Measurements from ENCODE around the gene CFAP77. TPM values are rescaled to one million over a fixed set of nuclear protein-coding genes. Genes with fewer than 3 reads are reported as not detected.

The CFAP77 gene
- total RNA-seq, 1 experiment from 2014 or later = 0.11 TPM

DNA sequence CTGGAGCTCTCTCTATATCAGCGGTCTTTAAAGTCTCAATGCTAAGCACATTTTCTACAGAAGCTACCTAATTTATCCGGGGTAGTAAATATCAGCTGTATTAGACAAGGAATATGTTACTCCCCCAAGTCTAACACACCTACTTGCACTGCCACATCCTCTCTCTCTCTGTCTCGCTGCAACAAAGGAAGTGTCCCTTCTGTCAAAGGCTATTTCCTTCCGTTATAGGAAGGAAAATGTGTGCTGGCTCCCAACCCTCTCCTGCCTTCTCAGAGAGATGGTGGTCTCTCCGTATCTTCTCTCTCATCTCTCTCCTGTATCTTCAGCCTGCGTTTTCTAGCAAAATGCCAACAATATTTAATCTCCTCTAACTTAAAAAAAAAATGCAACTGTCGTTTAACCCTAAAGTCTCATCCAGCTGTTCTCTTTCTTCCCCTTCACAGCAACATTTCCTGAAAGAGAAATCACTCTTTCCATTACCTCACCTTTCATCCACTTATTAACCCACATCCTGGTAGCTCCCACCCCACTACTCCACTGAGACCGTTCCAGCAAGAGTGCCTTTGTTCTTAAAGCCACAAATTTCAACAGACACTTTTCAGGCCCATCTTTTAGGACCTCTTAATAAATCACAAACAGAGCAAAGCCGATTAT is 5.7 kb upstream of the CFAP77 start:
- Histone ChIP-seq H3K79me2 (ENCODE audit: low read length) (peaks cover 33% of the 10 kb centered on the region), H3K36me3 (ENCODE audit: low read depth, low read length) (peaks cover 7% of the 10 kb centered on the region; the same call in 1 of the 2 replicates), H3K4me1 (ENCODE audit: insufficient read depth, low read length) (peaks cover 9% of the 10 kb centered on the region; the same call in 1 of the 2 replicates), H3K27me3 (ENCODE audit: low read length) (no peaks in the 10 kb centered on the region), H3K9me2 (replicated peaks; ENCODE audit: low read length) (no peaks in the 10 kb centered on the region), H4K20me1 (ENCODE audit: low read length) (no peaks in the 10 kb centered on the region), H3K4me3 (ENCODE audit: low read length) (no peak overlapping the region), H3K4me2 (ENCODE audit: low read length) (no peak overlapping the region), H3K9ac (ENCODE audit: low read length) (no peak overlapping the region), H3K27ac (ENCODE audit: low read length) (no peak overlapping the region), H3K9me3 (ENCODE audit: low read length) (no peaks in the 10 kb centered on the region), H3F3A (ENCODE audit: low read length, unreplicated experiment) (no peaks in the 10 kb centered on the region), H2AFZ (ENCODE audit: low read length) (no peak overlapping the region)
- ATAC-seq (no peak), DNase-seq (no peak)
- TF ChIP-seq EZH2 (IDR thresholded peaks at IDR 0.05; ENCODE audit: low read length, unreplicated experiment) (no peak), EZH2phosphoT487 (IDR thresholded peaks at IDR 0.05; ENCODE audit: borderline replicate concordance, low read length) (no peak)
- TF ChIP-seq, protein P1, sequence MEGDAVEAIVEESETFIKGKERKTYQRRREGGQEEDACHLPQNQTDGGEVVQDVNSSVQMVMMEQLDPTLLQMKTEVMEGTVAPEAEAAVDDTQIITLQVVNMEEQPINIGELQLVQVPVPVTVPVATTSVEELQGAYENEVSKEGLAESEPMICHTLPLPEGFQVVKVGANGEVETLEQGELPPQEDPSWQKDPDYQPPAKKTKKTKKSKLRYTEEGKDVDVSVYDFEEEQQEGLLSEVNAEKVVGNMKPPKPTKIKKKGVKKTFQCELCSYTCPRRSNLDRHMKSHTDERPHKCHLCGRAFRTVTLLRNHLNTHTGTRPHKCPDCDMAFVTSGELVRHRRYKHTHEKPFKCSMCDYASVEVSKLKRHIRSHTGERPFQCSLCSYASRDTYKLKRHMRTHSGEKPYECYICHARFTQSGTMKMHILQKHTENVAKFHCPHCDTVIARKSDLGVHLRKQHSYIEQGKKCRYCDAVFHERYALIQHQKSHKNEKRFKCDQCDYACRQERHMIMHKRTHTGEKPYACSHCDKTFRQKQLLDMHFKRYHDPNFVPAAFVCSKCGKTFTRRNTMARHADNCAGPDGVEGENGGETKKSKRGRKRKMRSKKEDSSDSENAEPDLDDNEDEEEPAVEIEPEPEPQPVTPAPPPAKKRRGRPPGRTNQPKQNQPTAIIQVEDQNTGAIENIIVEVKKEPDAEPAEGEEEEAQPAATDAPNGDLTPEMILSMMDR (conservative IDR thresholded peaks at IDR 0.05; ENCODE audit: low read depth, low read length) = no peak
- intact Hi-C loops (cut with micrococcal nuclease) = no loop called here
- BruUV-seq (replicated peaks) = no TSS peak
- ChIA-PET CTCF (no interaction called here), POLR2A (ENCODE audit: unreplicated experiment) (no interaction called here)

DNA sequence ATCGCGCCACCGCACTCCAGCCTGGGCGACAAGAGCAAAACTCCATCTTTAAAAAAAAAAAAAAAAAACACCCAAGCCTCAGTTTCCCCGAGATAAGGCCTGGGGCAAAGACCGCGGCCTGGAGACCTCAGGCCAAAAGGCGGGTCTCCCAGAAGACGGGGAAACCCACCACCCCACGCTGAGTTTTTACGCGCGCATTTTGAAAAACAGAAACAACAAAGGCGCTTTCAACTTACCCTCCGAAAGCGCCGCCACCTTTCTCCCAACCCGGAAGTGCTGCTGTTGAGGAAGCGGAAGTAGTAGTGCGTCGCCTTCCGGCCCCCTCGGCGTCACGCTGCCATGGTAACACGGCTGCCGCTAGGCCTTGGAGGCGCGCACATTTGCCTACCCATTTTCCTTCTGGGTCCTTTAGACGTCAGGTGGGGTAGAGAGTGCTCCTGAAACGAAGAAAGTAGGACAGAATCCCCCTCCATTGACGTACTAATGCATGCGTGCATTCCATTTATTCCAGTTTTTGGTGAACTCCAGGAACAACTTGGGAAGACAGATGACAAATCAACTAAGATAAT is 3.4 kb upstream of the CFAP77 start, which contains the start of gene TTF1:
TSS of gene TTF1 (minus strand) at position 287 of the 569 bp plus-strand sequence. CDS start 4,019 bp downstream, outside the sequence.
- Histone ChIP-seq H3K9me2 (replicated peaks; ENCODE audit: low read length) (no peaks in the 10 kb centered on the region), H3K4me1 (ENCODE audit: insufficient read depth, low read length) (peaks cover 17% of the 10 kb centered on the region), H3F3A (ENCODE audit: low read length, unreplicated experiment) (no peaks in the 10 kb centered on the region), H4K20me1 (ENCODE audit: low read length) (no peaks in the 10 kb centered on the region), H3K36me3 (ENCODE audit: low read depth, low read length) (peaks cover 4% of the 10 kb centered on the region; the same call in 1 of the 2 replicates), H3K4me3 (ENCODE audit: low read length) (peak within 1 kb of the TSS; percentile 82), H3K9me3 (ENCODE audit: low read length) (no peaks in the 10 kb centered on the region), H3K27me3 (ENCODE audit: low read length) (no peaks in the 10 kb centered on the region), H3K27ac (ENCODE audit: low read length) (no peak within 1 kb of the TSS), H3K79me2 (ENCODE audit: low read length) (peaks cover 33% of the 10 kb centered on the region), H3K4me2 (ENCODE audit: low read length) (peak within 1 kb of the TSS; percentile 91), H2AFZ (ENCODE audit: low read length) (peak within 1 kb of the TSS; percentile 94), H3K9ac (ENCODE audit: low read length) (peak within 1 kb of the TSS; percentile 86)
- BruUV-seq (replicated peaks) = no TSS peak
- ChIA-PET CTCF (no interaction called here), POLR2A (ENCODE audit: unreplicated experiment) (no interaction called here)
- ATAC-seq (peak; percentile 83), DNase-seq (peak; percentile 85)
- intact Hi-C loops (cut with micrococcal nuclease) = no loop called here
- no peak for TF ChIP-seq EZH2 (IDR thresholded peaks at IDR 0.05; ENCODE audit: low read length, unreplicated experiment)
- TF ChIP-seq, protein P1 (conservative IDR thresholded peaks at IDR 0.05; ENCODE audit: low read depth, low read length) = no peak
- no peak for TF ChIP-seq EZH2phosphoT487 (IDR thresholded peaks at IDR 0.05; ENCODE audit: borderline replicate concordance, low read length)

DNA sequence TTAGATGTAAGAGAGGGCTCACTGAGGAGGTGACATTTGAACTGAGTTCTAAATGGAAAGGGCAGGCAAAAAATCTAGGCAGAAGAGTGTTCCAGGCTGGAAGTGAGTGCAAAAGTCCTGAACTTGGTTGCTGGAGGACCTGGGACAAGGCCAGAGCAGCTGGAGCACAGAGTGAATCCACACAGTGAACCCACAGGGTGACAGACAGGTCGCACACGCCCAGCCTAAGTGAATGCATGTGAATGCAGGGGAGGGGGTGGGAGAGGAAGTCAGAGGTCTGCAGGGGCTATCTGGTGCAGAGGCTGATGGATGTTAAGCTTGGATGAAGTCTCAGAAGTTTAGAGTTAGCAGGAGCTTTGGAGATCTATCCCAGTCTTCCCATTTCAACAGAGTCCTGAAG is 2.8 kb upstream of the CFAP77 start:
- Histone ChIP-seq H3K9me3 (ENCODE audit: low read length) (no peaks in the 10 kb centered on the region), H3K27me3 (ENCODE audit: low read length) (no peaks in the 10 kb centered on the region), H3K4me1 (ENCODE audit: insufficient read depth, low read length) (peaks cover 17% of the 10 kb centered on the region), H3K27ac (ENCODE audit: low read length) (no peak overlapping the region), H3K4me3 (ENCODE audit: low read length) (peak overlapping the region; percentile 82; the same call in 1 of the 2 replicates), H3F3A (ENCODE audit: low read length, unreplicated experiment) (no peaks in the 10 kb centered on the region), H4K20me1 (ENCODE audit: low read length) (no peaks in the 10 kb centered on the region), H3K79me2 (ENCODE audit: low read length) (peaks cover 33% of the 10 kb centered on the region), H2AFZ (ENCODE audit: low read length) (peak overlapping the region; percentile 94), H3K9me2 (replicated peaks; ENCODE audit: low read length) (no peaks in the 10 kb centered on the region), H3K9ac (ENCODE audit: low read length) (no peak overlapping the region; the same call in 1 of the 2 replicates), H3K36me3 (ENCODE audit: low read depth, low read length) (peaks cover 4% of the 10 kb centered on the region; the same call in 1 of the 2 replicates), H3K4me2 (ENCODE audit: low read length) (peak overlapping the region; percentile 91)
- POLR2A ChIA-PET (ENCODE audit: unreplicated experiment) = no interaction called here
- TF ChIP-seq, protein P1 (conservative IDR thresholded peaks at IDR 0.05; ENCODE audit: low read depth, low read length) = no peak
- no peak for TF ChIP-seq EZH2 (IDR thresholded peaks at IDR 0.05; ENCODE audit: low read length, unreplicated experiment)
- no peak for TF ChIP-seq EZH2phosphoT487 (IDR thresholded peaks at IDR 0.05; ENCODE audit: borderline replicate concordance, low read length)
- ATAC-seq (no peak), DNase-seq (no peak)
- no TSS peak for BruUV-seq (replicated peaks)
- intact Hi-C loops (cut with micrococcal nuclease) = no loop called here
- CTCF ChIA-PET = no interaction called here

Data from PC-3 (cell line).